ENCODE results near the gene BCAP31. TPM values are rescaled to one million over a fixed set of nuclear protein-coding genes. Genes with fewer than 3 reads are reported as not detected.

Gene BCAP31
- total and polyA plus RNA-seq, 2 of the 13 experiments (the other 11 are each of a cell fraction or from before 2014, with no cell fraction given): 139 to 178 TPM

DNA sequence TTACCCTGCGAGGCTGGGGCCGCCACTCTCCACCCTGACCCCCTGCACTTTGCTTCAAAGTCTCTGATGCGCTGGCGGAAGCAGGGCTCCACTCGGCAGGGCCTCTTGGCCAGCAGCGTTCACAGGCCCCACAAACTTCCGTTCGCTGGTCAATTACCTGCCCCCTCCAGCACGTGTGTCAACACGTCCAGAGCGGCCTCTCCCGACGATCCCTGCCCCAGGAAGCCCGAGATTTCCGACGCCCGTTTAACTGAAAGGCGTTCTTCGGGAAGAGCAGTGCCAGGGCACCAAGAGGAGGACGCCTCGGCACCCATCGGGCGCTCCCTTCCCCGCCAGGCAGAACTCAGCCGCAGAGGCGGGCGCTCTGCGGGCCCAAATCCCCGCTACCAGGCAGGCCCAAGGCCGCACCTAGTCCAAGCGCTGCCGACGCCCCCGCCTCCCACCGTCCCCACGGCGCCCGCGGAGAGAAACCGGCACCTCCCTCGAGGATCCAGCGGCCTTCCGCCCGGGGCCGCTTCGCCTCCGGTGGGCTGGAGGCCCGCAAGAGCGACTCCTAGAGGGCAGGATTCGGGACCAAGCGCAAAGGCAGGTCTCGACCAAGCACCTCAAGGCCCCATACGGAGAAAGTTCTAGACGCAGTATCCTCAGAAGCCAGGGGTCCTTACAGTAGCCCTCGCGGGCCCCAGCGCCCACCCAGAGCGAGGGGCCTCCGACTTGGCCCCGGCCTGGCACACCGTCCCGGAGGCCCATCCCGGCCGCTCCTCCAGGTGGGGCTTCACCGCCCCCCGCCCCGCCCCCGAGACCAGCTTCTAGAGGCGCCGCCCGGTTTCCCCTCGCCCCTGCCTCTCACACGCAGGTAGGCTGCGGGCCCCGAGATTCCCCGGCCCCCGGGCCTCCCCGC, 586 bp downstream of the BCAP31 start (continued):
- TF ChIP-seq SRSF9 (IDR thresholded peaks at IDR 0.05; ENCODE audit: borderline replicate concordance, insufficient read depth, low read depth, low read length, poor library complexity, severe bottlenecking): no peak
- TF ChIP-seq, protein P1, sequence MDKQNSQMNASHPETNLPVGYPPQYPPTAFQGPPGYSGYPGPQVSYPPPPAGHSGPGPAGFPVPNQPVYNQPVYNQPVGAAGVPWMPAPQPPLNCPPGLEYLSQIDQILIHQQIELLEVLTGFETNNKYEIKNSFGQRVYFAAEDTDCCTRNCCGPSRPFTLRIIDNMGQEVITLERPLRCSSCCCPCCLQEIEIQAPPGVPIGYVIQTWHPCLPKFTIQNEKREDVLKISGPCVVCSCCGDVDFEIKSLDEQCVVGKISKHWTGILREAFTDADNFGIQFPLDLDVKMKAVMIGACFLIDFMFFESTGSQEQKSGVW (CRISPR knock-in tag; IDR thresholded peaks at IDR 0.05; ENCODE audit: borderline replicate concordance): no peak
- no peak for TF ChIP-seq CEBPB (IDR thresholded peaks at IDR 0.05; ENCODE audit: borderline replicate concordance, low read depth, low read length)
- TF ChIP-seq, protein P2, sequence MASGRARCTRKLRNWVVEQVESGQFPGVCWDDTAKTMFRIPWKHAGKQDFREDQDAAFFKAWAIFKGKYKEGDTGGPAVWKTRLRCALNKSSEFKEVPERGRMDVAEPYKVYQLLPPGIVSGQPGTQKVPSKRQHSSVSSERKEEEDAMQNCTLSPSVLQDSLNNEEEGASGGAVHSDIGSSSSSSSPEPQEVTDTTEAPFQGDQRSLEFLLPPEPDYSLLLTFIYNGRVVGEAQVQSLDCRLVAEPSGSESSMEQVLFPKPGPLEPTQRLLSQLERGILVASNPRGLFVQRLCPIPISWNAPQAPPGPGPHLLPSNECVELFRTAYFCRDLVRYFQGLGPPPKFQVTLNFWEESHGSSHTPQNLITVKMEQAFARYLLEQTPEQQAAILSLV (CRISPR knock-in tag; IDR thresholded peaks at IDR 0.05; ENCODE audit: borderline replicate concordance): 0 out of 2 replicates have a peak, but pooled peaks have one; percentile 43
- TF ChIP-seq, protein P3, sequence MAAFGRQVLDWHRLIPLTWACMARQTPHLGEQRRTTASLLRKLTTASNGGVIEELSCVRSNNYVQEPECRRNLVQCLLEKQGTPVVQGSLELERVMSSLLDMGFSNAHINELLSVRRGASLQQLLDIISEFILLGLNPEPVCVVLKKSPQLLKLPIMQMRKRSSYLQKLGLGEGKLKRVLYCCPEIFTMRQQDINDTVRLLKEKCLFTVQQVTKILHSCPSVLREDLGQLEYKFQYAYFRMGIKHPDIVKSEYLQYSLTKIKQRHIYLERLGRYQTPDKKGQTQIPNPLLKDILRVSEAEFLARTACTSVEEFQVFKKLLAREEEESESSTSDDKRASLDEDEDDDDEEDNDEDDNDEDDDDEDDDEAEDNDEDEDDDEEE (CRISPR knock-in tag; IDR thresholded peaks at IDR 0.05): no peak
- TF ChIP-seq, protein P4, sequence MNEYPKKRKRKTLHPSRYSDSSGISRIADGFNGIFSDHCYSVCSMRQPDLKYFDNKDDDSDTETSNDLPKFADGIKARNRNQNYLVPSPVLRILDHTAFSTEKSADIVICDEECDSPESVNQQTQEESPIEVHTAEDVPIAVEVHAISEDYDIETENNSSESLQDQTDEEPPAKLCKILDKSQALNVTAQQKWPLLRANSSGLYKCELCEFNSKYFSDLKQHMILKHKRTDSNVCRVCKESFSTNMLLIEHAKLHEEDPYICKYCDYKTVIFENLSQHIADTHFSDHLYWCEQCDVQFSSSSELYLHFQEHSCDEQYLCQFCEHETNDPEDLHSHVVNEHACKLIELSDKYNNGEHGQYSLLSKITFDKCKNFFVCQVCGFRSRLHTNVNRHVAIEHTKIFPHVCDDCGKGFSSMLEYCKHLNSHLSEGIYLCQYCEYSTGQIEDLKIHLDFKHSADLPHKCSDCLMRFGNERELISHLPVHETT (CRISPR knock-in tag; conservative IDR thresholded peaks at IDR 0.05): peak; percentile 63; the same call in 1 of the 2 replicates
- no peak for TF ChIP-seq ZNF446 (CRISPR knock-in tag; IDR thresholded peaks at IDR 0.05)
- TF ChIP-seq FOXP1 (IDR thresholded peaks at IDR 0.05): no peak
- TF ChIP-seq FOXP1 (CRISPR knock-in tag; IDR thresholded peaks at IDR 0.05): peak; percentile 36; the same call in 1 of the 2 replicates
- TF ChIP-seq, protein P5, sequence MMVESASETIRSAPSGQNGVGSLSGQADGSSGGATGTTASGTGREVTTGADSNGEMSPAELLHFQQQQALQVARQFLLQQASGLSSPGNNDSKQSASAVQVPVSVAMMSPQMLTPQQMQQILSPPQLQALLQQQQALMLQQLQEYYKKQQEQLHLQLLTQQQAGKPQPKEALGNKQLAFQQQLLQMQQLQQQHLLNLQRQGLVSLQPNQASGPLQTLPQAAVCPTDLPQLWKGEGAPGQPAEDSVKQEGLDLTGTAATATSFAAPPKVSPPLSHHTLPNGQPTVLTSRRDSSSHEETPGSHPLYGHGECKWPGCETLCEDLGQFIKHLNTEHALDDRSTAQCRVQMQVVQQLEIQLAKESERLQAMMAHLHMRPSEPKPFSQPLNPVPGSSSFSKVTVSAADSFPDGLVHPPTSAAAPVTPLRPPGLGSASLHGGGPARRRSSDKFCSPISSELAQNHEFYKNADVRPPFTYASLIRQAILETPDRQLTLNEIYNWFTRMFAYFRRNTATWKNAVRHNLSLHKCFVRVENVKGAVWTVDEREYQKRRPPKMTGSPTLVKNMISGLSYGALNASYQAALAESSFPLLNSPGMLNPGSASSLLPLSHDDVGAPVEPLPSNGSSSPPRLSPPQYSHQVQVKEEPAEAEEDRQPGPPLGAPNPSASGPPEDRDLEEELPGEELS (CRISPR knock-in tag; IDR thresholded peaks at IDR 0.05): peak; percentile 56
- TF ChIP-seq ZNF713 (CRISPR knock-in tag; IDR thresholded peaks at IDR 0.05): no peak
- no peak for TF ChIP-seq ZNF816 (CRISPR knock-in tag; IDR thresholded peaks at IDR 0.05; ENCODE audit: borderline replicate concordance)
- TF ChIP-seq, protein P6, sequence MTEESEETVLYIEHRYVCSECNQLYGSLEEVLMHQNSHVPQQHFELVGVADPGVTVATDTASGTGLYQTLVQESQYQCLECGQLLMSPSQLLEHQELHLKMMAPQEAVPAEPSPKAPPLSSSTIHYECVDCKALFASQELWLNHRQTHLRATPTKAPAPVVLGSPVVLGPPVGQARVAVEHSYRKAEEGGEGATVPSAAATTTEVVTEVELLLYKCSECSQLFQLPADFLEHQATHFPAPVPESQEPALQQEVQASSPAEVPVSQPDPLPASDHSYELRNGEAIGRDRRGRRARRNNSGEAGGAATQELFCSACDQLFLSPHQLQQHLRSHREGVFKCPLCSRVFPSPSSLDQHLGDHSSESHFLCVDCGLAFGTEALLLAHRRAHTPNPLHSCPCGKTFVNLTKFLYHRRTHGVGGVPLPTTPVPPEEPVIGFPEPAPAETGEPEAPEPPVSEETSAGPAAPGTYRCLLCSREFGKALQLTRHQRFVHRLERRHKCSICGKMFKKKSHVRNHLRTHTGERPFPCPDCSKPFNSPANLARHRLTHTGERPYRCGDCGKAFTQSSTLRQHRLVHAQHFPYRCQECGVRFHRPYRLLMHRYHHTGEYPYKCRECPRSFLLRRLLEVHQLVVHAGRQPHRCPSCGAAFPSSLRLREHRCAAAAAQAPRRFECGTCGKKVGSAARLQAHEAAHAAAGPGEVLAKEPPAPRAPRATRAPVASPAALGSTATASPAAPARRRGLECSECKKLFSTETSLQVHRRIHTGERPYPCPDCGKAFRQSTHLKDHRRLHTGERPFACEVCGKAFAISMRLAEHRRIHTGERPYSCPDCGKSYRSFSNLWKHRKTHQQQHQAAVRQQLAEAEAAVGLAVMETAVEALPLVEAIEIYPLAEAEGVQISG (CRISPR knock-in tag; IDR thresholded peaks at IDR 0.05): peak; percentile 46; the same call in 1 of the 2 replicates
- TF ChIP-seq ZNF33B (CRISPR knock-in tag; IDR thresholded peaks at IDR 0.05): 0 out of 2 replicates have a peak, but pooled peaks have one; percentile 59
- no peak for TF ChIP-seq ATRX (CRISPR knock-in tag; IDR thresholded peaks at IDR 0.05; ENCODE audit: borderline replicate concordance)
- TF ChIP-seq POLR2AphosphoS5 (IDR thresholded peaks at IDR 0.05; ENCODE audit: low read depth, low read length): no peak
- peak; percentile 48; the same call in 1 of the 2 replicates for TF ChIP-seq FOXC1 (CRISPR knock-in tag; IDR thresholded peaks at IDR 0.05; ENCODE audit: borderline replicate concordance)
- 0 out of 2 replicates have a peak, but pooled peaks have one; percentile 35 for TF ChIP-seq IRF2 (CRISPR knock-in tag; IDR thresholded peaks at IDR 0.05)

Measured in HepG2 (cell line).